HG02798 (cell line): ENCODE results near the gene CHST11.
A peak's percentile ranks its signal among the peaks of the same experiment; 100 is the strongest.

Experiments used
- ATAC-seq: cut with Tn5 transposase; IDR thresholded peaks from one replicate; pipeline ENCODE4 v1.9.1; 2021; ENCODE audit warnings: mild to moderate bottlenecking; ENCODE audit not compliant: unreplicated experiment, poor library complexity

CHST11 gene

GRCh38 chr12:104427547-104427938 is 29.2 kb upstream of the CHST11 start:
- ATAC-seq, result peak; percentile 71

- ATAC-seq, result no peak
Measured at GRCh38 chr12:104433061-104433460, 23.7 kb upstream of the CHST11 start.

- no peak for ATAC-seq
Measured at GRCh38 chr12:104434129-104434528, 22.6 kb upstream of the CHST11 start.

GRCh38 chr12:104435175-104435574 is 21.6 kb upstream of the CHST11 start:
- no peak for ATAC-seq

GRCh38 chr12:104435765-104436164 is 21.0 kb upstream of the CHST11 start:
- ATAC-seq, result no peak

- no peak for ATAC-seq
Measured at GRCh38 chr12:104436790-104437189, 20.0 kb upstream of the CHST11 start.

- no peak for ATAC-seq
Measured at GRCh38 chr12:104438134-104438533, 18.6 kb upstream of the CHST11 start.

GRCh38 chr12:104439137-104439536 is 17.6 kb upstream of the CHST11 start:
- ATAC-seq, result no peak

- no peak for ATAC-seq
Measured at GRCh38 chr12:104443008-104443407, 13.7 kb upstream of the CHST11 start.

GRCh38 chr12:104446646-104447421 is 9.9 kb upstream of the CHST11 start:
- no peak for ATAC-seq

- no peak for ATAC-seq
Measured at GRCh38 chr12:104448031-104448430, 8.7 kb upstream of the CHST11 start.

- no peak for ATAC-seq
Measured at GRCh38 chr12:104448451-104448850, 8.3 kb upstream of the CHST11 start.

- no peak for ATAC-seq
Measured at GRCh38 chr12:104450700-104451099, 6.0 kb upstream of the CHST11 start.

GRCh38 chr12:104452087-104452486 is 4.7 kb upstream of the CHST11 start:
- no peak for ATAC-seq

- no peak for ATAC-seq
Measured at GRCh38 chr12:104453133-104453532, 3.6 kb upstream of the CHST11 start.

GRCh38 chr12:104454997-104455396 is 1.8 kb upstream of the CHST11 start:
- ATAC-seq, result no peak

- ATAC-seq, result no peak
Measured at GRCh38 chr12:104455578-104456416, 951 bp upstream of the CHST11 start.

GRCh38 chr12:104456950-104457745 is 400 bp downstream of the CHST11 start:
- ATAC-seq, result peak; percentile 34

GRCh38 chr12:104457746-104458693 is 1.3 kb downstream of the CHST11 start:
- ATAC-seq, result no peak
